HepG2 (cell line): ENCODE measurements around the gene DRC7. TPM values are rescaled to one million over a fixed set of nuclear protein-coding genes. Genes with fewer than 3 reads are reported as not detected.

Source experiments
- ATF3 ChIP-seq: sonication (generic); formaldehyde crosslinking; IDR thresholded peaks from 2 replicates; pipeline ENCODE4 v1.4.0; 2020; ENCODE audit warnings: missing genetic modification reagents
- ATF7-NPFF ChIP-seq: sonication (generic); formaldehyde crosslinking; IDR thresholded peaks from 2 replicates; pipeline ENCODE4 v1.8.1; 2023; ENCODE audit warnings: mild to moderate bottlenecking, low read depth, missing genetic modification reagents, moderate library complexity
- CAMTA2 ChIP-seq: sonication (generic); formaldehyde crosslinking; IDR thresholded peaks from 2 replicates; pipeline ENCODE4 v1.4.0; 2020; ENCODE audit warnings: mild to moderate bottlenecking, missing genetic modification reagents, borderline replicate concordance
- CSRNP2 ChIP-seq: sonication (generic); formaldehyde crosslinking; conservative IDR thresholded peaks from 2 replicates; pipeline ENCODE4 v1.8.0; 2022; ENCODE audit warnings: low read depth, missing genetic modification reagents
- DBP ChIP-seq: sonication (generic); formaldehyde crosslinking; IDR thresholded peaks from 2 replicates; pipeline ENCODE4 v1.4.0; 2020; ENCODE audit warnings: missing genetic modification reagents; ENCODE audit errors: not compliant biosample characterization
- MAX ChIP-seq: IDR thresholded peaks from 2 replicates; pipeline ENCODE4 v1.6.1; 2012; ENCODE audit warnings: inconsistent platforms
- MED13 ChIP-seq: sonication (generic); formaldehyde crosslinking; IDR thresholded peaks from 2 replicates; pipeline ENCODE4 v1.5.0; 2020; ENCODE audit warnings: missing genetic modification reagents
- MNT ChIP-seq: fragments of 450-650 bp; IDR thresholded peaks from 2 replicates; pipeline ENCODE4 v1.6.1; 2016
- MYC ChIP-seq: sonication (generic); formaldehyde crosslinking; IDR thresholded peaks from 2 replicates; pipeline ENCODE4 v1.9.0; 2021; ENCODE audit warnings: missing genetic modification reagents, borderline replicate concordance
- PCBP1 ChIP-seq: fragments of 200-400 bp; formaldehyde crosslinking; IDR thresholded peaks from 2 replicates; pipeline ENCODE4 v1.6.1; 2017; ENCODE audit warnings: mild to moderate bottlenecking, low read depth, low read length, borderline replicate concordance
- ZBTB39 ChIP-seq: sonication (generic); formaldehyde crosslinking; IDR thresholded peaks from 2 replicates; pipeline ENCODE4 v1.5.0; 2020; ENCODE audit warnings: missing genetic modification reagents
- ZBTB4 ChIP-seq: sonication (generic); formaldehyde crosslinking; IDR thresholded peaks from 2 replicates; pipeline ENCODE4 v1.4.0; 2020; ENCODE audit warnings: missing genetic modification reagents, mild to moderate bottlenecking, borderline replicate concordance
- ZNF331 ChIP-seq: sonication (generic); formaldehyde crosslinking; IDR thresholded peaks from 2 replicates; pipeline ENCODE4 v1.4.0; 2020; ENCODE audit warnings: missing genetic modification reagents
- ZNF451 ChIP-seq: sonication (generic); formaldehyde crosslinking; IDR thresholded peaks from 2 replicates; pipeline ENCODE4 v1.5.0; 2020; ENCODE audit warnings: mild to moderate bottlenecking, missing genetic modification reagents
- ZNF75D ChIP-seq: sonication (generic); formaldehyde crosslinking; IDR thresholded peaks from 2 replicates; pipeline ENCODE4 v1.8.1; 2023; ENCODE audit warnings: missing genetic modification reagents, mild to moderate bottlenecking, borderline replicate concordance
- ZNF839 ChIP-seq: sonication (generic); formaldehyde crosslinking; IDR thresholded peaks from 2 replicates; pipeline ENCODE4 v1.4.0; 2020; ENCODE audit warnings: missing genetic modification reagents, mild to moderate bottlenecking, borderline replicate concordance
- ZUFSP ChIP-seq: sonication (generic); formaldehyde crosslinking; IDR thresholded peaks from 2 replicates; pipeline ENCODE4 v1.9.0; 2021; ENCODE audit warnings: missing genetic modification reagents, mild to moderate bottlenecking, borderline replicate concordance
- polyA plus RNA-seq, 8 experiments: library from polyadenylated mRNA; depleted of rRNA in 3 of 8; stranded (reverse) in 7 of 8; unstranded in 1 of 8; fragments of >200 nt; fragmentation: Illumina TruSeq in 4 of 8; extraction: Trizol in 4 of 8; gene quantifications; 2 replicates each; pipeline versions ENCODE4 v1.2.1 to v1.2.3, GENCODE V29; 2011 to 2016; ENCODE audit warnings: low read depth in 4 of 8, missing spikeins in 1 of 8, mixed read lengths in 1 of 8; ENCODE audit not compliant: insufficient read depth in 1 of 8
- total RNA-seq, 5 experiments: library from RNA; depleted of rRNA; stranded (reverse); fragments of >200 nt; fragmentation: Illumina TruSeq; extraction: Trizol; gene quantifications; 2 replicates each; pipeline ENCODE4 v1.2.3, GENCODE V29; 2016; ENCODE audit warnings: low read depth in 1 of 5

DRC7 gene
- total and polyA plus RNA-seq, 2 of the 13 experiments (the other 11 are each of a cell fraction or from before 2014, with no cell fraction given) = 2.7 to 3.4 TPM

GRCh38 chr16:57757326-57757786 is 62.8 kb downstream of the DRC7 start (continued):
- TF ChIP-seq MNT = no peak
- TF ChIP-seq CSRNP2 (CRISPR knock-in tag) = no peak
- TF ChIP-seq CAMTA2 (CRISPR knock-in tag) = no peak
- no peak for TF ChIP-seq MED13
- no peak for TF ChIP-seq DBP (CRISPR knock-in tag)
- TF ChIP-seq ZNF331 (CRISPR knock-in tag) = peak; percentile 72; the same call in 1 of the 2 replicates
- TF ChIP-seq MYC (CRISPR knock-in tag) = peak; percentile 47; the same call in 1 of the 2 replicates
- TF ChIP-seq MAX = no peak
- peak; percentile 83; the same call in 1 of the 2 replicates for TF ChIP-seq ZNF451
- 0 out of 2 replicates have a peak, but pooled peaks have one; percentile 16 for TF ChIP-seq PCBP1
- TF ChIP-seq ATF3 (CRISPR knock-in tag) = no peak
- TF ChIP-seq ZBTB39 (CRISPR knock-in tag) = no peak
- TF ChIP-seq ZUFSP (CRISPR knock-in tag) = no peak
- no peak for TF ChIP-seq ZNF839
- TF ChIP-seq ATF7-NPFF (CRISPR knock-in tag) = no peak
- no peak for TF ChIP-seq ZNF75D (CRISPR knock-in tag)
- 0 out of 2 replicates have a peak, but pooled peaks have one; percentile 54 for TF ChIP-seq ZBTB4 (CRISPR knock-in tag)
